ENCODE measurements around the gene SPA17. TPM values are rescaled to one million over a fixed set of nuclear protein-coding genes. Genes with fewer than 3 reads are reported as not detected.

Gene SPA17
- polyA plus RNA-seq, 3 donors from 2014 or later = 0.36 to 1.2 TPM; not detected in 1

DNA sequence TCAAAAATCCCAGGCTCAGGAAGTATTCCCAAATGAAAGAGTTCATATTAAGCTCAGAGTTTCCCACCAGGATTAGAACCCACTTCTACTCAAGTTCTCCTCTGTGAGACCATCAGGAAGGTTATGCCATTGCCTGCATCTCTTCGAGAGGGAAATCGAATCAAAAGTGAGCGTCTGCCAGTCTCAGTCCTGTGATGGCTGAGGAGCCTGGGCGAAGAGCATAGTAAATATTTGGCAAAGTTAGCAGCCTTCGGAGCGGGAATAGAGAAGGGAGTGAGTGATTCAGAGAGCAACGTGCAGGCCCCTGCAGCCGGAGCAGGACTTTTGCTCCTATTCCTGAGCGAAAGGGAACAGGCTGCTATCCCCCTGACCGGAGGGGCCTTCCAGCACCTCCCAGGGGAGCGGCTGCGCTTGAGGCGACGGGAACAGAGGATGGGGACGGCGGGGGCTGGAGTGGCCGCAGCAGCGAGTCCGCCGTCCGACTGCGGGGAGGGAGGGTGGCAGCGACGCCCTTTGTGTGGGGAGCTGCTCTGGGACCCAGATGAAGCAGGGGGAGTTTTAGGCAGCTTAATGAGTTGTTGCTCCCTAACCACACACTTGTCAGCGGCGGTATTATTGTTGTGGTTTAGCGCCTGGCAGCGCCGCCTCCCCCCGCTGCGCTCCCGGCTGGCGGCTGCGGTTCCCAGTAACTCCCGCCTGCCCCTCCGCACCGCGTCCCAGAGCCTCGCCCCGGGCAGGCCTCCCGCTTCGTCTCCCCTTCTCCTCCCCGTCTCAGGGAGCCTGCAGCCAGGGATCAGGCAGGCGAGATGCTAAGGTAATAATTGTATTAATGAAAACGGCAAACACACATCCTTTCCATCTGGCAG, 44.3 kb downstream of the SPA17 start:
- peaks cover 15 to 37% (median 25%) of the 10 kb centered on the region in 3 donors for H3K27me3 Mint-ChIP-seq (ENCODE audit: low read depth in 3 of 3)
- DNase-seq = peak; percentile 18 to 31 (median 30)
- peak overlapping the region; percentile 67 to 86 (median 69) for H3K4me3 Mint-ChIP-seq
- H3K4me1 Mint-ChIP-seq = peaks cover 10 to 14% of the 10 kb centered on the region in 2 donors
- no peaks in the 10 kb centered on the region for H3K9me3 Mint-ChIP-seq
- H3K36me3 Mint-ChIP-seq = peaks cover 0 to 4% (median 0%) of the 10 kb centered on the region in 3 donors
- no peak overlapping the region for H3K27ac Mint-ChIP-seq

DNA sequence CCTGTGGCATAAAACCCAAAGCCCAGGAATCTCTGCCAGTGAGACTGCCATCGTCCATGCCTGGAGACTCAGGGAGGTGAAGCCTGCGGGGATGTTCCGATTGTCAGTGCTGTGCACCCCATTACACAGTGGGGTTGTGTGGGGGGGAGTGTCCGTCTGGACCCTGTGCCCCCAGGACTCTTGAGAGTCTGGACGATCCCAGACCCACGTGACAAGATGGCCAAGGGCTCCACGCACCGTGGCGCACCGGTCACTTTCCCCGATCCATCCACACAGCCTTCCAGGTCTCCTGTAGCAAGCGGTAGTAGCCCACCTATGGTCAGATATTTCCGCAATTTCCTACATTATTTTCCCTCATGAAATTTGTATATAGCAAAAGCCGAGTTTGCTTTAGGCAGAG, 45.1 kb downstream of the SPA17 start:
- Mint-ChIP-seq H3K4me3 (peak overlapping the region in 2 of 5 donors; percentile 14 to 86), H3K27me3 (ENCODE audit: low read depth in 3 of 3) (peaks cover 15 to 41% (median 25%) of the 10 kb centered on the region in 3 donors)
- no peak for DNase-seq

DNA sequence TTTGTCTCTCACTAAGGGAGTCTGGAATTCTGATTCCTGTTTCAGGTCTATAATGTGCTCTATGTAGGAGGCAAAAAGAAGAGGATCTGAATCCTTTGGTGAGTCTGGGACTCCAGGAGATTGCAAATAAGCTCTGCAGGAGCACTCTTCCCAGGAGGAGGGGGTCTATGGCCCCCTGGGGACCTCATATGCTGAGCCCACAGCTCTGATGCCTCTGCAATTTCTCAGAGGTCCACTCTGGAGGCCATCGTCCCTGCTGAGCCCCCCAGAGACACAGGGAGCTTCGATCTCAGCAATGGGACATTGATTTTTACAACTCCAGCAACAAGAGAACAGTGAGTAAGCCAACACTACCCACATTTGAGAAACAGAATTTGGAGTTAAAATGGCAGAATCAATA, 45.8 kb downstream of the SPA17 start:
- Mint-ChIP-seq H3K36me3 (no peaks in the 10 kb centered on the region), H3K27ac (no peak overlapping the region), H3K27me3 (ENCODE audit: low read depth in 3 of 3) (peaks cover 17 to 34% (median 25%) of the 10 kb centered on the region in 3 donors), H3K4me1 (peaks cover 10 to 14% of the 10 kb centered on the region in 2 donors), H3K4me3 (peak overlapping the region in 1 of 5 donors; percentile 39), H3K9me3 (no peaks in the 10 kb centered on the region)
- DNase-seq = no peak

More for the DNA sequence above, 45.1 kb downstream of the SPA17 start:
- Mint-ChIP-seq H3K27ac (no peak overlapping the region), H3K4me1 (peaks cover 10 to 14% of the 10 kb centered on the region in 2 donors), H3K9me3 (no peaks in the 10 kb centered on the region), H3K36me3 (peaks cover 0 to 4% (median 0%) of the 10 kb centered on the region in 3 donors)

DNA sequence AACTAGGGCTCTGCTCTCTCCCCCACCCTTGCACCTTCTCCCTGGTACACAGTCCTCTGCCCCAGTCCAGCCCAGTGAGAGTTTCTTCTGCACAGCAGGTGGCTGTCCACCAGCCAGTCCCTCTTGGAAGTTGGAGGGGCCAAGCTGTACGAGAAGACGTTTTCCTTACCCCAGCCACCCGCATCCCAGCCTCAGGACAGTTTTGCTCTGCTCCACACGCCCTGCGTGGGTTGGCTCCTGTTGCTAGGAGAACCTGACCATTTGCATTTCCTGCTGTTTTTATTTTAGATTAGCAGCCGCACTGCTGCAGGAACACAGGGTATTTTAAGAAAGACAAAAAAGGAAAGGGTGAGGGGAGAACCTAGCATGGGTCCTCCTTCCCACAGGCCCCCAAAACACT, 48.5 kb downstream of the SPA17 start:
- H3K4me1 Mint-ChIP-seq = peaks cover 10 to 14% of the 10 kb centered on the region in 2 donors
- H3K36me3 Mint-ChIP-seq = no peaks in the 10 kb centered on the region
- H3K9me3 Mint-ChIP-seq = no peaks in the 10 kb centered on the region
- H3K27me3 Mint-ChIP-seq (ENCODE audit: low read depth in 3 of 3) = peaks cover 15 to 29% (median 22%) of the 10 kb centered on the region in 3 donors
- DNase-seq = no peak
- no peak overlapping the region for H3K27ac Mint-ChIP-seq
- no peak overlapping the region for H3K4me3 Mint-ChIP-seq

DNA sequence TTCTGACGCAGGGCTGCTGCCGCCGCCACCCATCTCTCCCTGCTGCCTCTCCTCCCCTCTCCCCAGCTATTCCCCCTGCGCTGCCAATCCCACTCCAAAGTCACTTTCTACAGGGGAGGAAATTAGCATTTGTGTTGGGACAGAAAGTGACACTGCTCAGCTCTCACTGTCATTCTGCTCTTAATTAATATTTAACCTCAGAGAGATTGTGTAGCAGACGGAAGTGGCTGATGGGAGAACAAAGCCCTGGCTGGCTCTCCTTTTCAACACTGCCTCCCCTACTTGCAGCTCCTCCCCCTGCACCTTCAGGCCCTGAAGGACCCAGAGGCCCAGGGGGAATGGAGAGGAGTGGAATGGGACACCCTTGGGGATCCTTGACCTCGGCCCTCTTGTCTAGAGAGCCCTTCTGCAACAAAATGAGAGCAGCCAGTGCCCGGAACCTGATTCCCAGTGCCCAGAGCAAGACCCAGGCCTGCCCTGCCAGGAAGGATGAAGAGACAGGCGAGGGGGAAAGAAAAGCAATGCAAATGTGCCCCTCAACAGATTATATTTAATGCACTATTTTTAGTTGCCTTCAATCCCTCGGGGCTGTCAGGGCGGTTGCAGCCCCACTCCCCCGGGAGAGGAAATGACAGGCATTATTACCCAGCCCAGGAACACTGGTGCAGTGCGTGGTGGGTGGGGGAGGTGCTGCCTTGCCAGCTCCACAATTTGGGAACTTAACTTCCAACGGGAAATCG, 51.4 kb downstream of the SPA17 start:
- Mint-ChIP-seq H3K27me3 (ENCODE audit: low read depth in 3 of 3) (peaks cover 7 to 19% (median 12%) of the 10 kb centered on the region in 3 donors), H3K9me3 (no peaks in the 10 kb centered on the region), H3K36me3 (no peaks in the 10 kb centered on the region), H3K27ac (no peak overlapping the region), H3K4me3 (no peak overlapping the region), H3K4me1 (no peaks in the 10 kb centered on the region)
- DNase-seq = no peak

DNA sequence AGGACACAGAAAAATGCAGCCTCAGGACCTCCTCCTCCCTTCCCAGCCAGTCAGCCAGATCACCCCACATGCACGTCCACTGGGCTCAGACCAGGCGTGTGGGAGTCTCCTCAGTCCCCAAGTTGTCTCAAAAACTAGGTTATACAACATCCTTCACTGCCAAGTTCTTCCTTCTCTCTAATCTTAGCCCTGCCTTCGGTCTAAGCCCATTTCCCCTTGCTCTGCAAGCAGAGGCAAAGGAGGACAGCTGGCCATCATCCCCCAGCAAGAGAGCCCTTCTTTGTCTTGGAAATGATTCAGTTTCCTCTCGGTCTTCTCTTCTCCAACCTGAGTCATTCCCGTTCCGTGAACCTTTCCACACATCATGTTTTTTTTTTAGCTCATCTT, 52.0 kb downstream of the SPA17 start:
- no peaks in the 10 kb centered on the region for H3K4me1 Mint-ChIP-seq
- no peak overlapping the region for H3K4me3 Mint-ChIP-seq
- H3K9me3 Mint-ChIP-seq = no peaks in the 10 kb centered on the region
- no peak overlapping the region for H3K27ac Mint-ChIP-seq
- no peaks in the 10 kb centered on the region for H3K36me3 Mint-ChIP-seq
- no peak for DNase-seq
- peaks cover 7 to 16% (median 12%) of the 10 kb centered on the region in 3 donors for H3K27me3 Mint-ChIP-seq (ENCODE audit: low read depth in 3 of 3)

DNA sequence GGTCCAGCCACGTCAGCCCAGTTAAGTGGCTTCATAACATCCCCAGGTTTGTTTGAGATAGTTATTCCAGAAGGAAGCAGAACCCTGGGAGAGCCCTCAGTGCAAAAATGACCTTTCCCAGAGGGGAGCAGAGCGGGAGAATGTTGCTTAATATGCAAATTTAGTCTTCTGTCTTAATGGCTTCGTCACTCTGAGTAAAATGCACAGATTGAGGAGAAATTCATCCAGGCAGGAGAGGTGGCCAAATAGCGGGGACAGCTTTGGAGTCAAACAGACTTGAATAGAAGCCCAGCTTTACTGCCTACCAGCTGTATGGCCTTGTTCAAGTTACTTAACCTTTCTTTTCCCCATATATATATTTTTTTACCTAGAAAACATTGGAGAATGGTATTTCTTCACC, 53.8 kb downstream of the SPA17 start:
- H3K36me3 Mint-ChIP-seq = no peaks in the 10 kb centered on the region
- H3K27me3 Mint-ChIP-seq (ENCODE audit: low read depth in 3 of 3) = peaks cover 7 to 15% (median 9%) of the 10 kb centered on the region in 3 donors
- H3K27ac Mint-ChIP-seq = no peak overlapping the region
- H3K4me1 Mint-ChIP-seq = no peaks in the 10 kb centered on the region
- no peak for DNase-seq
- H3K4me3 Mint-ChIP-seq = no peak overlapping the region
- H3K9me3 Mint-ChIP-seq = no peaks in the 10 kb centered on the region

DNA sequence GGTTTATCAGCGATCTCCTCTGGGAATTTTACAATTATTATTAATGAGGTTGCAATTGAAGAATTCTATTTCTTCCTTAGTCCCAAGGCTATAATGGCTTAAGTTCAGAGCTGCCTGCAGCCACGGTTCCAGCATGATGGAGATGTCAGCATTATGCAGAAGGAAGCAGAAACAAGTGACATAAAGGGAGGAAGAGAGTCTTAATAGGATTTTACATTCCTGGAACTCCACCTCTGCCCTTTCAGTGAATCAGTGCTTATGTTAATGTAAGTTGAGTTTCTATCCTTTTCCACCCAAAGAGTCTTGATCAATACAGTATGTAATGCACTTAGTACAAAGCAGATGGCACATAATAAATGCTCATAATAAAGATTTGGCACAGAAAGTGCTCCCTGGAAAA, 54.4 kb downstream of the SPA17 start:
- no peaks in the 10 kb centered on the region for H3K36me3 Mint-ChIP-seq
- no peak for DNase-seq
- no peak overlapping the region for H3K27ac Mint-ChIP-seq
- no peak overlapping the region for H3K4me3 Mint-ChIP-seq
- peaks cover 4 to 12% (median 9%) of the 10 kb centered on the region in 3 donors for H3K27me3 Mint-ChIP-seq (ENCODE audit: low read depth in 3 of 3)
- H3K4me1 Mint-ChIP-seq = no peaks in the 10 kb centered on the region
- no peaks in the 10 kb centered on the region for H3K9me3 Mint-ChIP-seq

DNA sequence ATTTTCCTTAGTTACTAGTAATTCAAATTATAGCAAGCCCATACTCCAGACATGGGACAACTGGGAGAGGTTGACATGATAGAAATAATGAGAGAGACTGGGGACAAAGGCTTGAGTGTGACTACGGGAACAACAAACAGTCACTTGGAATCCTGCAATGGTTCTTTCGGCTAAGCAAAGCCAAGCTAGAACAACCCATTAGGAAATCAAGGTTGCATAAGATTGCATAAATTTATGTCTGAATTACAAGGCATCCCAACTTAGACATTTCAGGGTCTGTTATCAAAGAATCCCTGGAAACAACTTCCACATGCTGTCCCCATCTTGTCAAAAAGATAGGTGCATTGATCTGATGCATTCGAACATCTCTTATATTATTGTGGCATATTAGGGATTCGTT, 55.9 kb downstream of the SPA17 start:
- Mint-ChIP-seq H3K27ac (no peak overlapping the region), H3K36me3 (no peaks in the 10 kb centered on the region), H3K4me1 (no peaks in the 10 kb centered on the region), H3K9me3 (no peaks in the 10 kb centered on the region), H3K27me3 (ENCODE audit: low read depth in 3 of 3) (peaks cover 2 to 9% (median 7%) of the 10 kb centered on the region in 3 donors), H3K4me3 (no peak overlapping the region)
- DNase-seq = no peak

DNA sequence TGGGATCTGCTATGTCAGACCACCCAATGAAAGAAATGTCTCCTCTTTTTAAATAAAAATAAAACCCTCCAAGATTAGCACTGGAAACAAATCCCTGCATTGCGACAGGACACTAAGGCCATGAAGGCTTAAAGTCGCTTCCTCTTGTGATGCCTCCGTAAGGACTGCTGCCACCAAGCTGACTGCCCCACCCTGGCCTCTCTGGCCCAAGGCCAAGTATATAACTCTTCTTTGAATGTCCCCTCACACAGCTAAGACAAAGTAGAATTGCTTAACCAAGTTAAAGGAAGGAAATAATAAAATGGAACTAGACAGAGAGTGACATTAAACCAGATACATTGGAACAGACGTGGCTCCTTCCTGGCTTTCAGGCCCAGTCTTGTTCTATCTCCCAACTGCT, 58.5 kb downstream of the SPA17 start:
- peaks cover 3 to 4% (median 3%) of the 10 kb centered on the region in 3 donors for H3K27me3 Mint-ChIP-seq (ENCODE audit: low read depth in 3 of 3)
- no peaks in the 10 kb centered on the region for H3K9me3 Mint-ChIP-seq
- no peak for DNase-seq
- no peak overlapping the region for H3K27ac Mint-ChIP-seq
- no peaks in the 10 kb centered on the region for H3K36me3 Mint-ChIP-seq
- H3K4me3 Mint-ChIP-seq = no peak overlapping the region
- H3K4me1 Mint-ChIP-seq = no peaks in the 10 kb centered on the region

DNA sequence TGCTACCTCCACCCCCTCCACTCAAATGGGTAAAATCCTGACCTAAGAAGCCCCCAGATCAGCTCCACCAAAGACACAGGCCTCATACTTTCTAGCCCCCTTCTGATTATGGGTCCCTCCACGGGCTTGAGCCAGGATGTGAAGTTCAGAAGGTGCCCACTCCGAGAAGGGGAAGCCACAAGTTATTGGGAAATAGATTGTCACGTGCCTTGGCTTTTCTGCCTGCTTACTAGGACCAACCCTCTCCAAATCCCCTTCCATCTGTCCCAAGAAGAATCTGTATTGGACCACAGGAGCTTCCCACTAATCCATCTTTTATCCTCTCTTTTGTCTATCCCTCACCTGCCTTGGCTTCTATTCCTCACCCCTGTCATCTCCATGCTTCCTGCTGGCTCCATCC, 63.0 kb downstream of the SPA17 start:
- no peaks in the 10 kb centered on the region for H3K36me3 Mint-ChIP-seq
- peaks cover 18 to 20% of the 10 kb centered on the region in 2 donors for H3K4me1 Mint-ChIP-seq
- peaks cover 3 to 15% (median 8%) of the 10 kb centered on the region in 3 donors for H3K27me3 Mint-ChIP-seq (ENCODE audit: low read depth in 3 of 3)
- H3K4me3 Mint-ChIP-seq = no peak overlapping the region
- no peak for DNase-seq
- H3K9me3 Mint-ChIP-seq = no peaks in the 10 kb centered on the region
- no peak overlapping the region for H3K27ac Mint-ChIP-seq

DNA sequence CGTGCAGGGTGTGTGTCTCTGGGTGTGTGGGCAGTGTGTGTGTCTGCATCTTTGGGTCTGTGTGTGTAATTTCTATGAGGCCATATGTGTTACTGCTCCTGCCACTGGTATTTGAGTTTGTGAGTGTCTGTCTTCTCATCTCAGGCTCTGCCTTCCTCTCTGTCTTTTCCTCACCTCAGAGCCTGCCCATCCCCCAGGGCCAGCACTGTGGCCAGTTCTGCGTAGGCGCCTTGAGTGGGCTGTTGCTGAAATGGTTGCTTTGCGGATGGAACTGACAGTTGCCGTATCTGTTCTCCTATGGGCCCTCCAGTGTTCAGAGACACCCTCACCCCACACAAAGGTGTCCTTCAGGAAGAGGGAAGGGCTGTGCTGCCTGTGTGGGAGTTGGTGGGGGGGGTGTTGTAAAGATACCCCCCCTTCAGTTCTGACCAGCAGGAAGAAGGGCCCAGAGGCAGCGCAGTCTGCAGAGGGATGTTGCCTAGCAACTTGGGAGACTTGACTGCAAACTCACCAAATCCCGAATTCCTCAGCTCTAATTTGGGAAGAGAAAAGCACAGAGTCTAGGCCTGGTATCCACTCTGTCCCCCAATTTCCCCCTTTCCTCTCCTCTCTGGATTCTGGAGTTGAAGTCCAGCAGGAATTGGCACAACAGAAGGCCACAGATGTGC, 64.1 kb downstream of the SPA17 start:
- peaks cover 18 to 20% of the 10 kb centered on the region in 2 donors for H3K4me1 Mint-ChIP-seq
- H3K27ac Mint-ChIP-seq = no peak overlapping the region
- H3K27me3 Mint-ChIP-seq (ENCODE audit: low read depth in 3 of 3) = peaks cover 11 to 13% (median 12%) of the 10 kb centered on the region in 3 donors
- H3K36me3 Mint-ChIP-seq = no peaks in the 10 kb centered on the region
- DNase-seq = no peak
- H3K4me3 Mint-ChIP-seq = peak overlapping the region in 1 of 5 donors; percentile 64
- no peaks in the 10 kb centered on the region for H3K9me3 Mint-ChIP-seq

DNA sequence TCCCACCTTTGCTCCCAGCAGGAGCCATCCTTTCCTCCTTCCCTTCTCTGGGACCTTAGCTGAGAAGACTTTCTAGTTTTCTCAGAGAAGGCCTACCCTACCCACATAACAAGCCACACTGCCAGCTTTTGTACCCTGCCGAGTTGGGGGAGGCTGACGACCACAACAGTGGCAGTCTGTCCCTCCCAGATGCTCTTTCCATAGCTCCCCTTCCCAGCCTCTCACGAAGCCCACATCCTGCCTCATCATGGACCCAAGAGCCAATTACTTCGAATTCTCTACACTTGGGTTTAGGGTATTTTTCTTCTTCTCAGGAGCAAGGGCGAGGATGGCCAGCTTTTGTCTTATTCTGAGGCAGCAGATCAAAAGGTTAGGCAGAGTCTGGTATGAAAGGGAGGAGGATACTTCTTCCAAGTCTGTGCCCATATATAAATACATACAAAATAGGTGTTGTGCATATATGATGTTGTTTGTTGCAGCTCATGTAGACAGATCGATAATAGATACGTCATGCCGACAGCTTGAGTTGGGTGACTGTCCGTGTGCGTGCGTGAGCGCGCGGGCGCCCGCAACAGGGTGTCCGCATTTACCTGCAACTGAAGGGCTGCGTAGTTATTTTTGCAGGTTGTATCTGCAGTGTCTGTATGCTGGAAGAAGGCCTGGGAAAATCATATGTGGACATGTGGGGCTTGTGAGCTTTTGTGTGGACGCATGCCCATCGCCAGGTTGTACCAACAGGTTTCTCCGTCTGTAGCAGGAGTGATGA, 65.2 kb downstream of the SPA17 start:
- H3K27me3 Mint-ChIP-seq (ENCODE audit: low read depth in 3 of 3) = peaks cover 12 to 13% (median 12%) of the 10 kb centered on the region in 3 donors
- DNase-seq = no peak
- peaks cover 18 to 20% of the 10 kb centered on the region in 2 donors for H3K4me1 Mint-ChIP-seq
- H3K4me3 Mint-ChIP-seq = peak overlapping the region; percentile 79 to 88 (median 81)
- H3K9me3 Mint-ChIP-seq = no peaks in the 10 kb centered on the region
- H3K36me3 Mint-ChIP-seq = no peaks in the 10 kb centered on the region
- peak overlapping the region in 1 of 6 donors; percentile 42 for H3K27ac Mint-ChIP-seq

Measured in immature natural killer cell (primary cell).